GM21367 (cell line): ENCODE results near the gene NT5DC3.

Experiments used
- ATAC-seq: cut with Tn5 transposase; IDR thresholded peaks from one replicate; pipeline ENCODE4 v1.9.1; 2021; ENCODE audit not compliant: unreplicated experiment

The NT5DC3 gene

DNA sequence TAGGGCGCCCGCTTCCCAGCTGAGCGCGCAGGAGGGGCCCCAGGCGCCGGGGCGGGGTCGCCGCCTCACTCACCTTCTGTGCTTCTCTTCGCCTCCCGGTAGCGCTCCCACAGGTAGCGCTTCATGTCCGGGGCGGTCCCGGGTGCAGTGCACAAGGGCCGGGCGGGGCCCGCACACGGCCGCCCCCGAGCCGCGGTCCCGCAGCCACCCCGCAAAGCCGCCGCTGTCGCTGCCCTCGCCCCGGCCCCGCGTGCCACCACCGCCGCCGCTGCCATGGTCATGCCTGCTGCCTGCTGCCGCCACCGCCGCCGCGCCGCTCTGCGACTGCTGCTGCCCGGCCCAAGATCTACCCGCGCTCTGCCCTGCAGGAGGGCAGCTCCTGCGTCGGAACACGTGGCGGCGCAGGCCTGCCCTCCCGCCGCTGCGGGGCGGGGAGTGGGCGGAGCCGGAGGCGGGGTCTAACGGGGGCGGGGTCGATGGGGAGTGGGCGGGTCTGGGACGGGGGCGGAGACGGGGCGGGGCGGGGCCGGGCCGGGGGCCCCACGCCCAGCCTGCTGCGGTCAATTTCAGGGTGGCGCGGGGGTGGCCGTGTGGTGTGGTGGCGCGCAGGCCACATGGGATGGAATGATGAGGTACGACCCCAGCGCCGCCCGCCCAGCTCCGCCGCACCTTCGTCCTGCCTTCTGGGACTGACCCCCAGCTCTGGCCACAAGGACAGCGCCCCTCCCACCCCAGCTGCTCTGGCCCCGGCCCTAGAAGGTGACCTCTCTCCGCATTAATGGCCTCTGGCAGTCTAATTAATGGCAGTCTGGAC lies at the start of gene NT5DC3:
Gene NT5DC3, minus strand, starts transcription at position 359 of the 814 bp plus-strand sequence. Its CDS starts 78 bp downstream, at position 281.
- ATAC-seq = peak; percentile 76

GRCh38 chr12:103887738-103888137 lies 46.7 kb upstream of the NT5DC3 start:
- ATAC-seq = no peak

- no peak for ATAC-seq
Observed at GRCh38 chr12:103886195-103886797, 45.3 kb upstream of the NT5DC3 start.

- no peak for ATAC-seq
Observed at GRCh38 chr12:103884316-103884715, 43.3 kb upstream of the NT5DC3 start.

DNA sequence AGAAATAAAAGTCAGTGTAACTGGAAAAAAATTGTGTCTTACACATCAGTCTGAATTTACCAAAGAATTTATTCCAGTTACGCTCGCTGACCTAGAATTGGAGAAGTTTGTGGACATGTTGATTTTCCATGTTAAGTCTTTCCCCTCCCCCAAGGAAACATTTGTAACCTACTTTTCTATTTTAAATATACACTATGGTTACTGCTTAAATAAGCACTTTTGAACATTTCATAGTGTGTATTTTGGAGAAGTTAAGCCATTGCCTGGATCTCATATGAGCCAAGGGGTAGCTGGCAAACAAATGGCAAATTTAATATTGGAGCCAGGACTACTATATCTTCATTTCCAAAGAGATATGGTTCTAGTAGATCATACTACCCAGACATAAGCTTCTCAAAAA lies 42.9 kb upstream of the NT5DC3 start:
- no peak for ATAC-seq

DNA sequence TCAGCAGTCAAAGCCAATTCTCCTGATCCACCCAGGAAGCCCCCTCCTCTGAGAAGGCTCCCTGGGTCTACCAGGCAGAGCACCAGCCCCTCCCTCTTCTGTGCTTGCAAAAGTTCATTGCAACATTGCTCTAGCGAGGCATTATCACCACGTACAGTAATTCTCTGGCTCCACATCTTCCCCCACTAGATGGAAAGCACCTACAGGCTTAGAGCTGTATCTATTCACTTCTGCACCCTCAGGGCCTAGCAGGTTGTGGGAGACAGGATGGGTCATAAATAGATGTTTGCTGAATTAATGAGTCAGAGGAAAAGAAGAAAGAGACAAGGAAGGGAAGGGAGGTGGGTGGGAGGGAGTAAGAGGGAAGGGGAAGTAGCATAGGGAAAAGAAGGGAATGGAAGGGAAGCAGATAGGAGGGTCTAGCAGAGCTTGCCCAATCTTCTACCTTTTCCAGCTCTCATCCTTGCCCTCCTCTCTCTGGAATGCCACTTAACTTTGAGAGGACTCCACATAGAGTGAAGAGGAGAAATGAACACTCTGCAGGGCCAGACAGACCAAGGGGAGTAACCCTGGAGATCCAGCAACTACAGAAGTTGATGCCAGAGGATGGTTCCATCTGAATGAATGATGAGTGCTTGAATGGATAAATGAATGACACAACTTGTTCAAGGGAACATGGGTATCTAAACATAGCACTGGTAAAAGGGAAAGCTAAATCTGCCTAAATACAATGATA lies 42.0 kb upstream of the NT5DC3 start:
- no peak for ATAC-seq

GRCh38 chr12:103881261-103881660 lies 40.2 kb upstream of the NT5DC3 start:
- ATAC-seq = no peak

DNA sequence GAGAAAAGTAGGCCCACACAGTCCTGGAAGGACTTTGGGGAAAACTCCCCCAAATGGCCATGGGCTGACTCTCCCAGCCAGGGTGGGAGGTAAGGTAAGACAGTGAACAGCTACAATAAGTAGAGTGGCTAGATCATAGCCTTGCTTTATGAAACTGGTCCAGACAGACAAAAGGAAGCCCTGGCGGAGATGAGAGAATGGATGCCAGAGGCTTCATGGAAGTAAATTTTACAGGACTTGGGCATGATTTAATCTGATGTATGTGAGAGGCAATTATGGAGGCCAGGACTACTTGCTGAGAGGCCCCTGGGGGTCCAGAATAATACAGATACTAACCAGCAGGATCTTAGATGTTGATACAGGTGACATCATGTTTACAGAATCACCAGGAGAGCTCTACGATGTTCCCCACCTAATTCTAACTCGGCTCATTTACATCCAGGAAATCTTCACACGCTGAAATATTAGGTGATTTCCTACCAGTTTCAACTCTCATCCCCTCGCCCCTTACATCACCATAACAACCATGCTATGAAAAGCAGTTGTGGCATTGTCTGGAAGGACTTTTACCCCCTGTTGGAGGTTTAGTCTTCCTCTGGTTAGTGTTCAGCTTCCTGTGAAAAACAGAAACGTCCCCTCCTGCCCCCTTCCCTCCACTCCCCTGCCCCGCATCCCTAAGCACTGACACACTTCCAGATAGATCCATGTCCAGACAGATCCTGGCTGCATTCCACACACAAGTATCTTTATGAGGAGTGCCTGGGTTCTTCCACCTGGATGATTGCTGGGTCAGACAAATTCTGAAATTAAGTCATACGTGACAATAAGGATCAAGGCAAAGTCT lies 39.5 kb upstream of the NT5DC3 start:
- no peak for ATAC-seq

DNA sequence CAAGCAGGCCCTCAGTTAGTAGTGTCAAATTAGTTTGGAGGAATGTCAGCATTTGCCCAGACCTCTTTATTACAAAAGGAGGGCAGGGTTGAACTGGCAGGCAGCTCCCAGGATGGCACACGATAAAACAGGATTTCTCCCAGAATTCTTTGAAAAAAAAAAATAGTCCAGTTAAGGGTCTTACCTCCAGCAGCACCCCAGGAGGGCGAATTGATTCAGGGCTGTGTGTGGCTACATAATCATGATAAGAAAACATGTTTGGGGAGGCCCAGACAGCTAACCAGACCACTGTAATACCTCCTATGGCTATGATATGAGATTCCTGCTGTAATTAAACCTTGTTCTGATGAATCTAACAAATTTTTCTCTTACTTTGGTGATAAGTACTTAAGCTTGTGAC lies 38.8 kb upstream of the NT5DC3 start:
- no peak for ATAC-seq

DNA sequence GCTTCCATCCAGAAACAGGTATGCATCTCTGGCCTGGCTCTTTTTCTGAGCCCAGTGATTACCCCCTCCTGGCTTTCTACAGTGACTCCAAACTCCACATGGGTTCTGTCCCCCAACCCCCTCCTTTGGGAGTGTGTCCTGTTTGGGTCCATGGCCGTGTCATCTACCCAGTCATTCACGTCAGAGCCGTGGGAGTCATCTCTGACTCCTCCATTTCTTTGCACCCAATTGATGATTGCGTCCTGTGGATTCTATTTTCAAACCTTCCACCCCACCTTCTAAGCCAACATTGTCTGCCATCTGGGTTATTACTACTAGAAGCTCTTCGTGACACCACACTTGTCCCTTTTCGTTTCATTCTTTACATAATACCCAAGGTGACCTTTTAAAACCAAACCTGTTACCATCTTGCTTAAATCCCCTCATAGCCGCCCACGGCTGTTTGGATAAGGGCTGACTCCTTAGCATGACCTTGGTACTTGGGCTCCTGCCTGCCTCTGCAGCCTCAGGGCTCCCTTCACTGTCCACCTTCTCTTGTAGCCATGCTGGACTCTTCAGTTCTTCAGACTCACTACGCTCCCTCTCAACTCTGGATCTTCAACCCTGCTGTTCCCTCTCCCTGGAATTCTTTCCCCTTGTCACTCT lies 38.1 kb upstream of the NT5DC3 start:
- ATAC-seq = no peak

GRCh38 chr12:103877934-103878510 lies 37.0 kb upstream of the NT5DC3 start:
- peak; percentile 50 for ATAC-seq

- no peak for ATAC-seq
Observed at GRCh38 chr12:103877288-103877687, 36.3 kb upstream of the NT5DC3 start.

DNA sequence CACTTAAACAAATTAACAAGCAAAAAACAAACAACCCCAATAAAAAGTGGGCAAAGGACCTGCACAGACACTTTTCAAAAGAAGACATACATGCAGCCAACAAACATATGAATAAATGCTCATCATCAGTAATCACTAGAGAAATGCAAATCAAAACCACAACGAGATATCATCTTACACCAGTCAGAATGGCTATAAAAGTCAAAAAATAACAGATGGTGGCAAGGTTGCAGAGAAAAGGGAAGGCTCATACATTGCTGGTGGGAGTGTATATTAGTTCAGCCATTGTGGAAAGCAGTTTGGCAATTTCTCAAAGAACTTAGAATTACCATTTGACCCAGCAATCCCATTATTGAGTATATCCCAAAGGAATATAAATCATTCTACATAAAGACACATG lies 34.6 kb upstream of the NT5DC3 start:
- ATAC-seq = no peak

GRCh38 chr12:103868215-103868614 lies 27.2 kb upstream of the NT5DC3 start:
- no peak for ATAC-seq

- no peak for ATAC-seq
Observed at GRCh38 chr12:103865151-103865730, 24.2 kb upstream of the NT5DC3 start.

GRCh38 chr12:103864710-103865109 lies 23.7 kb upstream of the NT5DC3 start:
- ATAC-seq = no peak

- no peak for ATAC-seq
Observed at GRCh38 chr12:103858953-103859601, 18.0 kb upstream of the NT5DC3 start.

- ATAC-seq = no peak
Observed at GRCh38 chr12:103858335-103858734, 17.3 kb upstream of the NT5DC3 start.

- ATAC-seq = no peak
Observed at GRCh38 chr12:103857164-103857563, 16.1 kb upstream of the NT5DC3 start.
